Right lobe of liver (tissue), 6 donors: Measurements from ENCODE around the gene PADI4. TPM values are rescaled to one million over a fixed set of nuclear protein-coding genes. Genes with fewer than 3 reads are reported as not detected.

Experiments used
- ATAC-seq, 4 donors: fragments of 200-7000 bp; cut with Tn5 transposase; one replicate each; pipeline ENCODE4 v1.9.1; 2020; ENCODE audit warnings: mild to moderate bottlenecking in 4 of 4, moderate library complexity in 4 of 4
- DNase-seq, 3 donors: peaks; one replicate each; pipeline ENCODE4 v3.0.0-alpha.2; 2020
- H3K27ac ChIP-seq, 3 donors: fragments of 200-600 bp; one replicate each; pipeline ENCODE4 v1.8.0; 2022
- H3K27me3 ChIP-seq, 2 donors: fragments of 200-600 bp; one replicate each; pipeline ENCODE4 v1.8.0; 2022
- H3K36me3 ChIP-seq, 4 donors: fragments of 200-600 bp; sonication (generic) in 1 of 4; one replicate each; pipeline versions ENCODE4 v1.5.1 to v1.8.0; 2017 to 2022; ENCODE audit warnings: control low read depth in 1 of 4
- H3K4me1 ChIP-seq, 4 donors: fragments of 200-600 bp; sonication (generic) in 1 of 4; one replicate each; pipeline versions ENCODE4 v1.5.1 to v1.8.0; 2017 to 2022; ENCODE audit warnings: control low read depth in 1 of 4
- H3K4me3 ChIP-seq, 3 donors: fragments of 200-600 bp; one replicate each; pipeline ENCODE4 v1.8.0; 2022
- H3K9me3 ChIP-seq, 4 donors: fragments of 200-600 bp; sonication (generic) in 1 of 4; one replicate each; pipeline versions ENCODE4 v1.5.1 to v1.8.0; 2017 to 2022; ENCODE audit warnings: control low read depth in 1 of 4
- POLR2A ChIP-seq: fragments of 450-650 bp; IDR thresholded peaks from one replicate; pipeline ENCODE4 v1.6.1; 2017; ENCODE audit warnings: antibody characterized with exemption, mild to moderate bottlenecking
- WGBS: methylation state at CpG from one replicate; pipeline ENCODE4 v1.1.6; 2018; ENCODE audit warnings: low coverage, low lambda C conversion rate; ENCODE audit not compliant: insufficient coverage; ENCODE audit errors: missing lambda C conversion rate; 5-methylcytosine and 5-hydroxymethylcytosine counted together
- intact Hi-C, 2 donors: fragments of 100-400 bp; cut with DNase I; formaldehyde crosslinking; loops; one replicate each; pipeline versions ENCODE4 v1.11.2 to v1.14.1; 2022
- total RNA-seq, 6 experiments: library from RNA; depleted of rRNA in 2 of 6; stranded (reverse); fragments of >200 nt in 2 of 6; fragmentation: NEBNext Ultra II Directional in 3 of 6; extraction: Animal tissue kit (Norgen Biotek cat#: 25700) in 3 of 6; gene quantifications; one replicate each; pipeline versions ENCODE4 v1.1.0 to v1.2.4, GENCODE V29; 2016 to 2023
- TF ChIP-seq, protein P1 (sequence below), 4 donors: fragments of 200-600 bp in 3 of 4; fragments of 450-650 bp in 1 of 4; IDR thresholded peaks; one replicate each; pipeline versions ENCODE4 v1.5.1 to v1.8.0; 2016 to 2022; ENCODE audit warnings: antibody characterized with exemption in 4 of 4, mild to moderate bottlenecking in 2 of 4
- donor health status: DM: no; HTN: yes; CAD: no.
- donor health status: DM: no; HTN: no; CAD: no.
- donor health status: DM: no; HTN: no; CAD: no.
- donor health status: DM: no; HTN: yes; CAD: no.
- donor health status: DM: no; HTN: yes; CAD: no.

The PADI4 gene
- total RNA-seq, 6 experiments from 2014 or later: 0.12 to 4.7 (median 1.4) TPM

DNA sequence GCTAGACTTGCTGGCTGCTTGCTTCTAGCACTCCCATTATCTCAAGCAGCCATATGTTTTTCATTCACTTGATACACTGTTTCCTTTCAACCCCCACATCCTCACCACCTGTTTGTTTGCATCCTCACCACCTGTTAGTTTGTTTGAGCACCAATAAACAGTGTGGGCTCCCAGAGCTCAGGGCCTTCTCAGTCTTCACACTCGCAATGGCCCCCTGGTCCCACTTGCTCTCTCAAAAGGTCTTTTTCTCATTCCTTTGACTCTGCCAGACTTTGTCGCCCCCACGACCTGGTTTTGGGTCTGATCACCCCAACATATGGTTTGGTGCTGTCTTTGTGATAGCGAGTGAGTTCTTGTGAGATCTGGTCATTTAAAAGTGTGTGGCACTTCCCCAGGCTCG lies 6.2 kb upstream of the PADI4 start:
- DNase-seq: no peak

DNA sequence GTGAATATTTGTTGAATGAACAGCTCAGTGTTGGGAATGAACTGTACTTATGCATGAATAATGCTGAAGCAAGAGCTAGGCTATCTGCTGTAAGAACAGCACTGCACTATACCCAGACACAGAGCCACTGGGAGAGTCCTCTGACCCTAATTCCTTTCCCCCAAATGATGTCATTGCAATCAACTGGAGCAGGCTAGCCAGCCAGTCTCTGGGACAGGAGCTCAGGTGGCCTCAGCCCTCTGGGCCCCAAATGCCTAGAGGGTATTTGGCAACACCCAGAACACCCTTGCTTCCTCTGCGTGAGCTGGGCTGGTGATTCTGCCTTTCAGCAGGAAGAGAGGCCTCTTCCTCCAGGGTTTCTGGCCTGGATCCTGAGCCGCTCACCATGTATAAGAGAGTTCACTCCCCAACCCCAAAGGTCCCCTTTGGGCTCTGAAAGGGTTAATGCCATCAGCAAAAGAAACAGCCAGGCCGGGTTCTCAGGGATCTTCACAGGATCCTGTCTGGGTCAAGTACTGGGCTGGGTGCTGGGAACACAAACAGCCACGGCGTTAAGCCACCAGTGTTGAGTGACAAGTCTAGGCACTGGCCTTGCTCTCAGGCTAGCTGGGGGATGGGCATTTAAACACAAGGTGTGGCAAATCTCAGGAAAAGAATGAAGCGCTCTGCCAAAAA lies 3.7 kb upstream of the PADI4 start:
- Histone ChIP-seq H3K36me3 (no peaks in the 10 kb centered on the region), H3K9me3 (no peaks in the 10 kb centered on the region), H3K4me3 (no peak overlapping the region), H3K4me1 (no peaks in the 10 kb centered on the region), H3K27me3 (no peaks in the 10 kb centered on the region), H3K27ac (no peak overlapping the region)
- no peak for ATAC-seq
- TF ChIP-seq, protein P1, sequence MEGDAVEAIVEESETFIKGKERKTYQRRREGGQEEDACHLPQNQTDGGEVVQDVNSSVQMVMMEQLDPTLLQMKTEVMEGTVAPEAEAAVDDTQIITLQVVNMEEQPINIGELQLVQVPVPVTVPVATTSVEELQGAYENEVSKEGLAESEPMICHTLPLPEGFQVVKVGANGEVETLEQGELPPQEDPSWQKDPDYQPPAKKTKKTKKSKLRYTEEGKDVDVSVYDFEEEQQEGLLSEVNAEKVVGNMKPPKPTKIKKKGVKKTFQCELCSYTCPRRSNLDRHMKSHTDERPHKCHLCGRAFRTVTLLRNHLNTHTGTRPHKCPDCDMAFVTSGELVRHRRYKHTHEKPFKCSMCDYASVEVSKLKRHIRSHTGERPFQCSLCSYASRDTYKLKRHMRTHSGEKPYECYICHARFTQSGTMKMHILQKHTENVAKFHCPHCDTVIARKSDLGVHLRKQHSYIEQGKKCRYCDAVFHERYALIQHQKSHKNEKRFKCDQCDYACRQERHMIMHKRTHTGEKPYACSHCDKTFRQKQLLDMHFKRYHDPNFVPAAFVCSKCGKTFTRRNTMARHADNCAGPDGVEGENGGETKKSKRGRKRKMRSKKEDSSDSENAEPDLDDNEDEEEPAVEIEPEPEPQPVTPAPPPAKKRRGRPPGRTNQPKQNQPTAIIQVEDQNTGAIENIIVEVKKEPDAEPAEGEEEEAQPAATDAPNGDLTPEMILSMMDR (IDR thresholded peaks at IDR 0.05): no peak
- no peak for TF ChIP-seq POLR2A
- intact Hi-C loops: no loop called here
- WGBS: 17% methylated on average over 4 of the region's 6 CpGs
- peak in 1 of 3 donors; percentile 35 for DNase-seq

More for the DNA sequence above, 6.2 kb upstream of the PADI4 start:
- no peaks in the 10 kb centered on the region for H3K4me1 ChIP-seq
- no peaks in the 10 kb centered on the region for H3K27me3 ChIP-seq
- no peaks in the 10 kb centered on the region for H3K36me3 ChIP-seq
- no peaks in the 10 kb centered on the region for H3K9me3 ChIP-seq
- no peak overlapping the region for H3K4me3 ChIP-seq
- WGBS: 63% methylated on average over 5 of the region's 5 CpGs
- no peak overlapping the region for H3K27ac ChIP-seq
- intact Hi-C loops: no loop called here
- TF ChIP-seq, protein P1 (IDR thresholded peaks at IDR 0.05): no peak
- TF ChIP-seq POLR2A: no peak
- ATAC-seq: no peak

DNA sequence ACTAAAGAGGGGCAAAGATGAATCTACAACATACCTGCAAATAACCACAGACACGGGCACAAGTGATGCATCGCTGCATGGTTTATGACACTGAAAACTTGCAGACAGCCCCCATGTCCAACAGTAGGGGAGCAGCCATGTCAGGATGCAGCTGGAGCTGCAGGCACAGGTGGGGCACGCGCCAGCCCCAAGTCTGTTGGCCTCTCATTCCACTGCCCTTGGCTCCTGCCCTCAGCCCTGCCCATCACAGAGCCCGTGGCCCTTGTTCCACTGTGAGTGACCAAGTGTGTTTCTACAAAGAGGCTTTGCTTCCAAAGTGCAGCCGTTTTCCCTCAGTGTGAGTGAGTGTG lies 3.2 kb upstream of the PADI4 start:
- H3K9me3 ChIP-seq: no peaks in the 10 kb centered on the region
- no peak overlapping the region for H3K4me3 ChIP-seq
- no peak overlapping the region for H3K27ac ChIP-seq
- WGBS: 57% methylated on average over 1 of the region's 6 CpGs
- TF ChIP-seq, protein P1 (IDR thresholded peaks at IDR 0.05): no peak
- no peak for TF ChIP-seq POLR2A
- H3K4me1 ChIP-seq: no peaks in the 10 kb centered on the region
- intact Hi-C loops: no loop called here
- no peak for ATAC-seq
- H3K27me3 ChIP-seq: no peaks in the 10 kb centered on the region
- no peaks in the 10 kb centered on the region for H3K36me3 ChIP-seq
- DNase-seq: peak in 1 of 3 donors; percentile 35

DNA sequence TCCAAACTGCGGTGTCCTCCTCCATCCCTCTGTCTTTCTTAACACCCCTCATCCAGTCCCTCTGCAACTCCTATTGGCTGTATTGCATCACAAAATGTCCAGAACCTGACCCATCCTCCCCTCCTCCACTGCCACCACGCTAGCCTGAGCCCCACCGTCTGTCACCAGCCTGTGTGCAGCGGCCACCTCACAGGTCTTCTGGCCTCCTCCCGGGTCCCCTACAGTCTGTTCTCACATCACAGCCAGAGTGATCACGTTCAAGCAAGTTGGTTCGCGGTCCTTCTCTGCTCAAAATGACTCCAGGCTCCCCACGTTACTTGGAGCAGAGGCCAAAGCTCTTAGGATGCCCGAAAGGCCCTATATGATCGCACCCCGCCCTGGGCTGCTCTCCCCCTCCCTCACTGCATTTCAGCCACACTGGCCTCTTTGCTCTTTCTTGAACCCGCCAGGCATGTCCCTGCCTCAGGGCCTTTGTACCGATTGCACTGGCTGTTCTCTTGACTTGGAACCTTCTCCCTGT lies 2.4 kb upstream of the PADI4 start:
- intact Hi-C loops: no loop called here
- Histone ChIP-seq H3K36me3 (no peaks in the 10 kb centered on the region), H3K27me3 (no peaks in the 10 kb centered on the region), H3K4me3 (no peak overlapping the region), H3K9me3 (no peaks in the 10 kb centered on the region), H3K4me1 (no peaks in the 10 kb centered on the region), H3K27ac (no peak overlapping the region)
- WGBS: 65% methylated on average over 12 of the region's 14 CpGs
- no peak for TF ChIP-seq POLR2A
- TF ChIP-seq, protein P1 (IDR thresholded peaks at IDR 0.05): no peak
- peak in 1 of 3 donors; percentile 38 for DNase-seq
- no peak for ATAC-seq
